Calu3 (cell line): Measurements from ENCODE around the gene NUDT8. TPM values are rescaled to one million over a fixed set of nuclear protein-coding genes. Genes with fewer than 3 reads are reported as not detected.

ENCODE experiments used
- BruUV-seq: library from RNA; stranded (reverse); fragments of 400-500 nt; replicated peaks from 2 replicates; lab custom pipeline; 2021; lab: Mats Ljungman, UMichigan
- CTCF ChIA-PET: fragments of 300-600 bp; sonication (Branson Sonifier 250); formaldehyde crosslinking; loops from one replicate; lab custom pipeline; 2022; ENCODE audit warnings: antibody characterized with exemption; lab: Charles Lee
- DNase-seq: peaks from one replicate; pipeline ENCODE4 v3.0.0; 2022
- H3K27ac Mint-ChIP-seq: one replicate; pipeline ENCODE4 v1.8.0; 2022; ENCODE audit warnings: mixed read lengths; ENCODE audit not compliant: unreplicated experiment
- H3K27me3 Mint-ChIP-seq: one replicate; pipeline ENCODE4 v1.8.0; 2022; ENCODE audit warnings: mixed read lengths; ENCODE audit not compliant: unreplicated experiment
- H3K36me3 Mint-ChIP-seq: one replicate; pipeline ENCODE4 v1.8.0; 2022; ENCODE audit warnings: mild to moderate bottlenecking, moderate library complexity, mixed read lengths; ENCODE audit not compliant: insufficient read depth, unreplicated experiment
- H3K4me1 Mint-ChIP-seq: one replicate; pipeline ENCODE4 v1.8.0; 2022; ENCODE audit warnings: mild to moderate bottlenecking, low read depth, mixed read lengths; ENCODE audit not compliant: unreplicated experiment
- H3K4me3 Mint-ChIP-seq: one replicate; pipeline ENCODE4 v1.8.0; 2022; ENCODE audit warnings: mild to moderate bottlenecking, low read depth, moderate library complexity, mixed read lengths; ENCODE audit not compliant: unreplicated experiment
- H3K9me3 Mint-ChIP-seq: one replicate; pipeline ENCODE4 v1.8.0; 2022; ENCODE audit warnings: low read depth, mixed read lengths; ENCODE audit not compliant: unreplicated experiment
- intact Hi-C: fragments of 100-400 bp; cut with micrococcal nuclease; formaldehyde crosslinking; loops from one replicate; pipeline ENCODE4 v1.10.0; 2022; ENCODE audit not compliant: unreplicated experiment
- total RNA-seq: library from RNA; stranded (reverse); gene quantifications from 2 replicates; pipeline ENCODE4 v1.2.3, GENCODE V29; 2022
- TF ChIP-seq, protein P1 (sequence below): fragments of 200-600 bp; IDR thresholded peaks from one replicate; pipeline ENCODE4 v1.8.0; 2022; ENCODE audit warnings: antibody characterized with exemption; ENCODE audit not compliant: unreplicated experiment

The NUDT8 gene
- total RNA-seq, 1 experiment from 2014 or later, result 9.7 TPM

DNA sequence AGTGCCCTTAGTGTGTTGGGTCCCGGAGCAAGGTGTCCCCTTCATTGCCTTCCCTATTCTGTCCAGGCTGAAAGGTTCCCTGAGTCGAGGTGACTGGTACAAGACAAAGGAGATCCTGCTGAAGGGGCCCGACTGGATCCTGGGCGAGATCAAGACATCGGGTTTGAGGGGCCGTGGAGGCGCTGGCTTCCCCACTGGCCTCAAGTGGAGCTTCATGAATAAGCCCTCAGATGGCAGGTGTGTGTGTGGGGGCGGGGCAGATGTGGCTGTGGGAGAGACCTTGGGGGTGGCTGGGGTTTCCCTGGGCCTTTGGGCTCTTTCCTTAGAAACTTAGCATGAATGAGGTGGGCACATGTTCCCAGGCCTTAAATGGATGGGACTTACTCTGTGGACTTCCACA is 21.3 kb downstream of the NUDT8 start:
- no peak for DNase-seq
- Mint-ChIP-seq H3K27ac (no peak overlapping the region), H3K4me3 (no peak overlapping the region), H3K36me3 (peaks cover 46% of the 10 kb centered on the region), H3K9me3 (no peaks in the 10 kb centered on the region), H3K27me3 (no peaks in the 10 kb centered on the region), H3K4me1 (peaks cover 10% of the 10 kb centered on the region)
- TF ChIP-seq, protein P1, sequence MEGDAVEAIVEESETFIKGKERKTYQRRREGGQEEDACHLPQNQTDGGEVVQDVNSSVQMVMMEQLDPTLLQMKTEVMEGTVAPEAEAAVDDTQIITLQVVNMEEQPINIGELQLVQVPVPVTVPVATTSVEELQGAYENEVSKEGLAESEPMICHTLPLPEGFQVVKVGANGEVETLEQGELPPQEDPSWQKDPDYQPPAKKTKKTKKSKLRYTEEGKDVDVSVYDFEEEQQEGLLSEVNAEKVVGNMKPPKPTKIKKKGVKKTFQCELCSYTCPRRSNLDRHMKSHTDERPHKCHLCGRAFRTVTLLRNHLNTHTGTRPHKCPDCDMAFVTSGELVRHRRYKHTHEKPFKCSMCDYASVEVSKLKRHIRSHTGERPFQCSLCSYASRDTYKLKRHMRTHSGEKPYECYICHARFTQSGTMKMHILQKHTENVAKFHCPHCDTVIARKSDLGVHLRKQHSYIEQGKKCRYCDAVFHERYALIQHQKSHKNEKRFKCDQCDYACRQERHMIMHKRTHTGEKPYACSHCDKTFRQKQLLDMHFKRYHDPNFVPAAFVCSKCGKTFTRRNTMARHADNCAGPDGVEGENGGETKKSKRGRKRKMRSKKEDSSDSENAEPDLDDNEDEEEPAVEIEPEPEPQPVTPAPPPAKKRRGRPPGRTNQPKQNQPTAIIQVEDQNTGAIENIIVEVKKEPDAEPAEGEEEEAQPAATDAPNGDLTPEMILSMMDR, result no peak
- intact Hi-C loops, result no loop called here
- CTCF ChIA-PET, result no interaction called here
- no TSS peak for BruUV-seq

- H3K4me3 Mint-ChIP-seq, result peak overlapping the region; percentile 86
- no TSS peak for BruUV-seq
- peak overlapping the region; percentile 48 for H3K27ac Mint-ChIP-seq
- peaks cover 10% of the 10 kb centered on the region for H3K4me1 Mint-ChIP-seq
- peaks cover 43% of the 10 kb centered on the region for H3K36me3 Mint-ChIP-seq
- peaks cover 8% of the 10 kb centered on the region for H3K27me3 Mint-ChIP-seq
- no peak for DNase-seq
- CTCF ChIA-PET, result no interaction called here
- intact Hi-C loops, result no loop called here
- TF ChIP-seq, protein P1, result no peak
- peaks cover 3% of the 10 kb centered on the region for H3K9me3 Mint-ChIP-seq
Measured at GRCh38 chr11:67607507-67607906, 22.2 kb downstream of the NUDT8 start.

GRCh38 chr11:67606492-67607295 is 23.0 kb downstream of the NUDT8 start, which contains the start of gene NDUFV1:
Gene NDUFV1, plus strand, starts transcription at chr11:67606936. Its CDS starts 69 bp downstream, at chr11:67607005.
- H3K9me3 Mint-ChIP-seq, result peaks cover 3% of the 10 kb centered on the region
- peak within 1 kb of the TSS; percentile 48 for H3K27ac Mint-ChIP-seq
- CTCF ChIA-PET, result no interaction called here
- peak; percentile 97 for DNase-seq
- intact Hi-C loops, result no loop called here
- peaks cover 10% of the 10 kb centered on the region for H3K4me1 Mint-ChIP-seq
- peaks cover 8% of the 10 kb centered on the region for H3K27me3 Mint-ChIP-seq
- peaks cover 40% of the 10 kb centered on the region for H3K36me3 Mint-ChIP-seq
- H3K4me3 Mint-ChIP-seq, result peak within 1 kb of the TSS; percentile 86
- BruUV-seq, result no TSS peak
- TF ChIP-seq, protein P1, result peak; percentile 69

GRCh38 chr11:67606093-67606491 is 23.6 kb downstream of the NUDT8 start:
- Mint-ChIP-seq H3K27ac (peak overlapping the region; percentile 21), H3K27me3 (peaks cover 12% of the 10 kb centered on the region), H3K4me1 (peaks cover 10% of the 10 kb centered on the region), H3K9me3 (peaks cover 3% of the 10 kb centered on the region), H3K36me3 (peaks cover 40% of the 10 kb centered on the region), H3K4me3 (peak overlapping the region; percentile 86)
- CTCF ChIA-PET, result no interaction called here
- no peak for DNase-seq
- intact Hi-C loops, result no loop called here
- BruUV-seq, result no TSS peak
- TF ChIP-seq, protein P1, result no peak
